Superior temporal gyrus (tissue), 1 donor: Measurements from ENCODE around the gene CCNC.
"Not testable (repeated sequence)": the region's sequence is repeated elsewhere in the genome, so short reads cannot be mapped to it uniquely, and the experiment has no call there.

Experiments
- DNase-seq: peaks from one replicate; pipeline ENCODE4 v3.0.0-alpha.2; 2016; ENCODE audit errors: extremely low spot score

The CCNC gene

DNA sequence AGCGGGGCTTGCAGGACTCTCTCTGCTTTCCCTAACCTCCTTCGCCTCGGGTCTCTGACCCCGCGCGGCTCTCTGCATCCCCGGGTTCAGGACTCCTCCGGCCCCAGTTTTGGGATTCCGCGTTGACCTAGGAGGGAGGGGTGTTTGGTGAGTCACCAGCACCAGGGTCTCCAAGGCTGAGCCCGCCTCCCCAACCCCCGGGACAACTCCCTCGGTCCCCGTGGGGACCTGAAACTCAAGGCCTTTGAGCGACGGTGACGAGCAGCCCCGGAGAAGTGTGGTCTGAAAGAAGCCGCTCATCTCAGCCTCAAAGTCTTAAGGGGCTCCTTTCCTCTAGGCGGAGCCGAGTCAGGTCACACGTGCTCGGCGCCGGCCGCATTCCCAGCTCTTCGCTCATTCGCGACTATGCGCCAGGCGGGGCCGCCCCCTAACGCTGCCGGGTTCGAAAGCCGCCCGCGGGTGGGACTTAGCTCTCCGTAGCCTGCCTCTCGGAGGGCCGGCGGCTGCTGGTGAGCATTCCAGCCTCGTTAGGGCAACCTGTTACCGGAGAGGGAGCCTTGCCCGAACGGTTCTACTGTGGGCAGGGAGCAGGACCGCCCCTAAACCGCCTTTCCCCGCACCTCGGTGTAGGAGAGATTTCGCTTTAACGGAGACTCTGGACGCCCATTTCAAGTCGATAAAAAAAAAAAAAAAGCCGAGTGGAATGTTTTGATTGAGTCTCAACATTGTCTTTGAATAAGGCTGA lies 35.1 kb upstream of the CCNC start:
- DNase-seq: no peak

DNA sequence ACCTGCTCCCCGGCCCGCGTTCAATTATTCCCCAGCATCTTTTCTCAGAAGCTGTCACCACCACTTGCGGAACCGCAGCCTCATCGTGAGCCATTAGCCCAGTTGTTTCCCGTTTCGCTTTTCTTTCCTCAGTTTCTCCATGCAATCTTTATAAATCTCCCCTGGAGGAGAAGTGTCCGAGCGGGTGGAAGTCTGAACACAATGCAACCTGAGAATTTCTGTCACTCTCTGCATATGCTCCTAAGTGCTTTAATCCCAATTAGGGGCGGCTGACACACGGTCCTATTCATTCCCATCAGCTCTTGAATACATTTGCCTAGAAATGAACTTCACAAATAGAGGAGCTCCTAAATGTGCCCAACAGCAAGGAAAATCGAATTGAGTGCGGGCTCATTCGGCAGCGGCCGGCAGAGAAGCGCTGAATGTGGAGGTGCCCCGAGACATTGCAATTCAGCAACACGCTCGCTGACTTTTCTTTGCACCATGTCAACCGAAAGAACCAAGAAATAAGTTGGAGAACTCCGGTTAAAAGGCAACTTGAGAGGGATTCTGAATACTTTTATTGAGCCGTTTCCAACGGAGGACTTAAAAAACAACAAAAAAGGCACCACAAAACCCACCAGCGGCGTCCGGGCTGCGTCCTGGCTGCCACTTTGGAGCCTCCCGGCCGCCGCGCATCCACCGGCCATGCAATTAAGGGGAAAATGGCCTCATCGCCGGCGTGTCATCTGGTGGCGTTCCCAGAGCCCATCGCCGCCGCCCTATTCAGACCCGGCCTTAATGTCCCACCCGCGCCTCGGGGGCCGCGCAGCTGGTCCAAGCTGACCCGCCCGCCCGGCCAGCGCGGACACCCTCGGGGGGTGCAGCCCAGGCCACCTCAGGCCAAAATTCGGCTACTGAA lies 34.3 kb upstream of the CCNC start:
- DNase-seq: no peak

DNA sequence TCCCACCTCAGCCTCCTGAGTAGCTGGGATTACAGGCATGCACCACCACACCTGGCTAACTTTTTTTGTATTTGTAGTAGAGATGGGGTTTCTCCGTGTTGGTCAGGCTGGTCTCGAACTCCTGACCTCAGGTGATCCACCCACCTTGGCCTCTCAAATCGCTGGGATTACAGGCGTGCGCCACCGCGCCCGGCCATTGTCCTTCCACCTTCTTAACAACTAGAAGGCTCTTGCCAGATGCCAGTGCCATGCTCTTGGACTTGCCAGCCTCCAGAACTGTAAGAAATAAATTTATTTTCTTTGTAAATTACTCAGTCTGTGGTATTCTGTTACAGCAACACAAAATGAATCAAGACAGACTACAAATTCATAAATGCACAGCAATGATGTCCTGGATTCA lies 26.2 kb upstream of the CCNC start:
- not testable (repeated sequence) for DNase-seq

DNA sequence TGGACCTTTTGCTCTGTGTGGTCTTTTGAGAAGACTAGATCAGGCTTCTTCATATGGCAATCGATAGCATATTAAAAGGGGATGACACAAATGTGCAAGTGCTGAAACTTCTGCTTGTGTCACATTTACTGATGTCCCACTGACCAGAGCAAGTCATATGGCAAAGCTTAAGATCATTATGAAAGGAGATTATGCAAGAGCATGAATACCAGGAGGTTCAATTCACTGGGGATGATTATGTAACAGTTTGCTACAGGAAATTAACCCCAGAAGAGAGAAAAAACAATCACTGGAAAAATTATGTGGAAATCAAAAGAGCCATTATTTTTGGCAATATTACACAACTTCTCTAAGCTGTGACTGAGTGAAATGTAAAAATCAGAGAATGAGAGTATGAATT lies 24.4 kb upstream of the CCNC start:
- no peak for DNase-seq

DNA sequence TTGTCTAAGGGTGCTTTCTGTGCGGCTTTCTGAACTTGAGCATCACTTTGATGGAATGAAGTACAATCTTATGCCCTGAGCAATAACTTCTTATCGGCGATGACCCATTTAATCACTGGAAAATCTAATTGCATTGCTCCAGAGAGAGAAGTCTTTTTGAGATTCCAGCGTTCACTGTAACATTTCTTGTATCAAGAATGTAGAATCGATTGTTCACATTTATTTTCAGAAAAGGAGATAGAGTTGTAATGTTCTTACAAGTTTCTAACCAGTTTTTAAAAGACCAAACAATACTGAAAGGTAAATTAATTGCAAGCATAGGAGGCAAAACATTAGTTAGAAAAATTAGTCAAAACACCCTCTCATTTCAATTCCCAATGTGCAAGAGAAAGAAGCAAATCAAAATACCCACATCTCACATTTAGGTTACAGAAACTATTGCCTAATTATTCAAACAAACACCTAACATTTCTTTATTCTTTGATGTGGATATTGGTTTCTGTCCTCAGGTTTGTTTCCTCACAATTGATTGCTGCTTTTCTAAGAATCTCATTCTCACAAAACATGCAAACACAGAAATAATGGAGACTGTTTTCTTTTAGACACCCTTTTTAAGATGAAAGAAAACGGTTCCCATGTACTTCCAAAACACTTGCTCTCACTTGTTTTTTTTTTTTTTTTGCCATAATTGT lies 23.4 kb upstream of the CCNC start:
- DNase-seq: no peak

DNA sequence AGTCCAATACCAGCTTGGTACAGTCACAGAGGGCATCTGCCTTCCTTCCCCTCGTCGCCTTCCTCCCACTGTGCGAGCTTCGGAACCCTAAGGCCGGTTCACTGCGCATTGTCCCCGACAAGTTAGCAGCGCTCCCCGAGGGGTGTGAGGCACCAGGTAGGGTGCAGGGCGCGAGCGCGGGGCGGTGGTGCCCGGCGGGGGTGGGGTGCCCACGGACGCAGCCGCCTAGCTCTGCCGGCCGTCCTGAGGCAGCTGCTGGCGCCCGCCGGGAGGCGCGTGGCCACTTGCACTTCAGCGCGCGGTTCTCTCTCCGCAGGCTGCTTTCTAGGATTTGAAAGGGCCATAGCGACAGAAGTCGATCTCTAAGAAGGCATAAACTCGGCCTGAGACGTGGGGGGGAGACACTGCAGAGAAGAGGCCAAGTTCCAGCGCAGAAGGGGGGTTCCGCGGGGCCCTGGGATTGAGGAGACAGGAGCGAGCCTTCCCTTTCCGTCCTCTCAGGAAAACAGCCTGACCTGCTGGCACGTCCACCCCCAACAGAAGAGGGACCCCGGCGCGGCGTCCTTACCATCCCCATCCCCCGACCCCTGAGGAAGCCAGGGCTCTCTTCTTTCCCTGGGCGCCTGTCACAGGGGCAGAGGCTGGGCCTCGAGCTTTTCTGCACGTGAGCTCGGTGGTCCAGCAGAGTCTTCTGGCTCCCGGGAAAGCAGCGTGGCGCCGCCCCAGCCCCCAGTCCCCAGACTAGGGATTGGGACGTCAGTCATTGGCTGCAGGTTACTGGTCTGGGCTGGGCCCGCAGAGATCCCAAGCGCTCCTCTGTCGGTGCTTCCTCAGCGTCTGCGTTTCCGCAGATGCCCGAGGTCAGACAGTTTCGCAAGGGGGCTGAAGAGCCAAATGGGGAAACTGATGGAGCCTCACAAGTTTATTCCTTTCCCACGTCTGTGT lies 22.5 kb upstream of the CCNC start:
- DNase-seq: no peak

DNA sequence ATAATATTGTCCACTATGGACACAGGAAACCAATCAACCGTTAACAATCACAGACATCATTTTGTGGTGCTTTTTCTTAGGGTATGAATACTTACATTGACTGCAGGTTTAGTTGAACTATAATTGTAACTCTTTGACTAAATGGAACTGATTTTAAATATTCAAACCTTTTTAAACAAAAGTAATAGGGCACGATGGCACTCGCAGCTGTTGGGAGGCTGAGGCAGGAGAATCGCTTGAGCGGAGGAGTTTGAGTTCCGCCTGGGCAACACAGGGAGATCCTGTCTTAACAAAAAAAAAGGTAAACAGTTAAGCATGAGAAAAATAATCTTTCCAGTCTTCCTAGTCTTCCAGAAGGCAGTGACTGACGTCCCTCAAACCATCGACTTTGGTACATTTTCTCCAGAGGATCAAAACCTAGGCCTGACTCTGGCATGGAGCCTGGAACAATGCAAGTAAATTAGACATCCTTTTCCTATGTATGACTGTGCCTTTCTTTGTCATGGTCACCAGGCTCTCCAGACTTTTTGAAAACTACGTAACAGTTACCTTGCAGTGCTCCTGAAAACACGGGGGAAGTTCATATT lies 21.5 kb upstream of the CCNC start:
- no peak for DNase-seq

DNA sequence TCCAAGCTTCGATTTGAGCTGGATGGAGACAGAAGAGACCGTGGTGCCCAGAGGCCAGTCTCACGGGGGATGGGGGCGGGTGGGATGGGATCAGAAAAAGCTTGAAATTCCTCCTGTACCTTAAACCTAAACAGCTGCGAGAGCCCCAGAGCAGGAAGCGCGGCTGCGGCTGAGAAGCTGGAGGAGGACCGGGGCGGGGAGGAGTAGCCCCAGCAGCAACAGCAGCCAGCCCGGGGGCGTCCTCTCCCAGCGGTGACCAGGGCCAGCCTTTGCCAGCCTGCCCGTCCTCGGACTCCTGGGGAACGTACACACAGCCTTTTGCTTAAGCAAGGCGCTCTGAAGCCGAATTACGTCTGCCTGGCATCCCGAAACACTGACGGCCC lies 20.8 kb upstream of the CCNC start:
- no peak for DNase-seq

DNA sequence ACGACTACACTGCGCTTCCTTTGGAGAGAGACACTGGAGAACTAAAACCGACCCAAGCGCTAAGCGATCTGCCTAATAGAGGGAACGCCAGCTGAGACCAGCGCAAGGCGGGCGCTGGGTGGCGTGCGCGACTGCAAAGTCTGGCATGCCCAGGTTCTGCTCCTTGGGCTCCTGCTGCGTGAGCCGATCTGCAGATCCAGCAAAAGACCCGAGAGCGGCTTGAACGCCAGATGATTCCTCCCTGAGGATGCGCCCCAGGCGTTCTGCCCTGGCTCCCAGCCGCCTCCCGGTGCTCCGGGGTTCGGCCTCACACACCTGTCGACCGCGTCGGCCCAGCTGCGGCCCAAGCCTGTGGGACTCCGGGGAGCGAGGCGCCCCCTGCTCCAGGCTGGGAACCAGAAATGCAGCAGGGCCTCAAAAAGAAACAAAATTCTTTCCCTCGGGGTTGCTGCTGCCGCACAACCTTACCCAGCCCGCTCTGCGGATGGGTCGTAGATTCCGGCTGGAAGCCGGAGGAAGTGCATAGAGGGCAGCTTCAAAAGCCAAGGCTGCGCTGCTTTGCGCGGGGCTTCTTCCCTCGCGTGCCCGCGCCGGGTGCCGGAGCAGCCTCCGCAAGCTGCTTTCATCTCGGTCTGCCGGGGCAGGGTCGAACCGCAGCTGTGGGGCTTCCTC lies 20.3 kb upstream of the CCNC start:
- DNase-seq: no peak

DNA sequence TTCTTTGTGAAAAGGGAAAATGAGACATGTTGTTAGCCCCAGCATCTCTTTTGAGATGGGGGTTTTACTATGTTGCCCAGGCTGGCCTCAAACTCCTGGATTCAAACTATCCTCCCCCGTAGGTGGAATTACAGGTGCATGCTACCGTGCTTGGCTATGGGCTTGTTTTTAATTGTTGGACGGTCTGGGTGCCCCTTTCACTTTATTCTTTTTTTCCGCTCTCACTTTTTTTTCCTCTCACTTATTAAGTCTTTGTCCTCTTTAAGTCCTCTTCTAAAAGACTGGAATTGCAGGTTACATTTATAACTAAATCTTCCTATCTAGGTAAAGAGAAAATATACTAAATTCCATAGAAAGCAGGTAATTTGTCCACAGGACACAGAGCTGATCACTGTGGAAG lies 19.3 kb upstream of the CCNC start:
- no peak for DNase-seq

DNA sequence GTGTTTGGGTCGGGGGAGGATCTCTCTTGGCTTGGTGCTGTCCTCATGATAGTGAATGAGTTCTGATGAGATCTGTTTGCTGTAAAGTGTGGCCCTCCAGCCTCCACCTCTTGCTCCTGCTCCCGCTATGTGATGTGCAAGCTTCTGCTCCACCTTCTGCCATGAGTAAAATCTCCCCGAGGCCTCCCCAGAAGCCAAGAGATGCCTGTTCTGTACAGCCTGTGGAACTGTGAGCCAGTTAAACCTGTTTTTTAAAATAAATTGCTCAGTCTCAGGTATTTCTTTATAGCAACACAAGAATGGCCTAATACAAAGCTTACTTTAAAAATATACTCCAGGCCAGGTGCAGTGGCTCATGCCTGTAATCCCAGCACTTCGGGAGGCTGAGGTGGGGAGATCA lies 11.3 kb upstream of the CCNC start:
- no peak for DNase-seq

DNA sequence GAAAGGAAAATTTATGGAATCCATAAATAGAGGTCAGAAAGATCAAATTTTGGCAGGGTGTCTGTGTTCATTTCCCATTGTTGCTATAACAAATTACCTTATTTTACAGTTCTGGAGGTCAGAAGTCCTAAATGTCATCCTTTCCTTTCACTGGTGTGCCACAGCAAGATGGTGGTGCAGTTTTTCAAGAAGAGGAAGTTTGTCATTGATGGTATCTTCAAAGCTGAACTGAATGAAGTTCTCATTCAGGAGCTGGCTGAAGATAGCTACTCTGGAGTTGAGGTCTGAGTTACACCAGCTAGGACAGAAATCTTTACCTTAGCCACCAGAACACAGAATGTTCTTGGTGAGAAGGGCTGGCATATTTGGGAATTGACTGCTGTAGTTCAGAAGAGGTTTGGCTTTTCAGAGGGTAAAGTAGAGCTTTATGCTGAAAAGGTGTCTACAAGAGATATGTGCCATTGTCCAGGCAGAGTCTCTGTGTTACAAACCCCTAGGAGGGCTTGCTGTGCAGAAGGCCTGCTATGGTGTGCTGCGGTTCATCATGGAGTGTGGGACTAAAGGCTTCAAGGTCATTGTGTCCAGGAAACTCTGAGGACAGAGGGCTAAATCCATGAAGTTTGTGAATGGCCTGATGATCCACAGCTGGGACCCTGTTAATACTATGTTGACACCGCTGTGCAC lies 7.2 kb upstream of the CCNC start:
- DNase-seq: no peak

DNA sequence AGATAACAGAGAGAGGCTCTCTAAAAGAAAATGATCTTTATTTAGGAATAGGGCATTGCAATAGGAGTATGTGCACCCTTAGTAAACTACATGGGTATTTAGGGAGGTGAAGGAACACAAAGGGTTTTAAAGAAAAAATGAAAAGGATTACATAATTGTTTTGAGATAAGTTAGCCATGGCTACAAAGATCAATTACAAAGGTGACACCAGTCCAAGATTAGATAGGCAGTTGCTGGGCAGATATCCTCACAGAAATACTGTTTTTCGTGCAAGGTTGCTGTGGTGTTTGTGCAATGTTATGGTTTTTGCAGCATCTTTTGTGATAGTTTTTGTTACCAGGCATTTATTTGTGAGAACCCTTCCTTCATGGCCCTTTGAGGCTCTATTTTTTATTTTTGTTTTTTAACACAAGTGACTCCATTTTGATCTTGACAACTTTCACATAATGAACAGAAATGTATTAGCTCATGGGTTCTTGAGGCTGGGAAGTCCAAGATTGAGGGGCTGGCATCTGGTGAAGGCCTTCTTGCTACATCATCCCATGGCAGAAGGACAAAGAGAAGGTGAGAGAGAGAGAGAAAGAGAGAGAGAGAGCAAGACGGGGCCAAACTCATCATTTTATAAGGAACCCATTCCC lies 5.6 kb upstream of the CCNC start:
- no peak for DNase-seq

DNA sequence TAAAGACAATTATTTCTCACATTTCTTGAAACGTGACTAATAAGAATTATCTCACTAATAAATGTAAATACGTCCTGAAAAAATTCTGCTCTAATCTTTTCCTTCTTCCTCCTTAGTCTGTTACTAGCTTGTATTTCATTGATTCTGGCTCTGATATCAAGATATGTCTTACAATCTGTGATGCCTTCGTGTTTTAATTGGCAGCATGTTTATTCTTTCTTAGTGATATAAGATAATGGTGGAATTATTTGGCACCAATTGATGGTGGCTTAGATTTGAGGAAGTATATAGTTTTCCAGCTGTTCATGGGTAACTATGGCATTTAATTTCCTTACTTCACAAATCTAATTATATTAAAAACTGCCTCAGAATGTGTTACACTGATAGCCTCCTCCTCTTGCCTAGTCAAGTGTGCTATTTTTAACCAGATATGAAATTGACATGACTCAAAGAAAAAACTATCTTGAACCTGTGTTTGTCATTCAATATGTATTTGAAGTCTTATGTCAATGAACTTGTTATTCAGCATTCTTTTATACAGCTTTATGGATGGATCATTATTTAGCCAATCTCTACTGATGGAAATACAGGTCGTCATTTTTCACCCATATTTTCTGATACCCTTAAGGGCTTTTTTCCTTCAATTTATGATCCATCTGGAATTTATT lies 5.3 kb downstream of the CCNC start:
- no peak for DNase-seq

DNA sequence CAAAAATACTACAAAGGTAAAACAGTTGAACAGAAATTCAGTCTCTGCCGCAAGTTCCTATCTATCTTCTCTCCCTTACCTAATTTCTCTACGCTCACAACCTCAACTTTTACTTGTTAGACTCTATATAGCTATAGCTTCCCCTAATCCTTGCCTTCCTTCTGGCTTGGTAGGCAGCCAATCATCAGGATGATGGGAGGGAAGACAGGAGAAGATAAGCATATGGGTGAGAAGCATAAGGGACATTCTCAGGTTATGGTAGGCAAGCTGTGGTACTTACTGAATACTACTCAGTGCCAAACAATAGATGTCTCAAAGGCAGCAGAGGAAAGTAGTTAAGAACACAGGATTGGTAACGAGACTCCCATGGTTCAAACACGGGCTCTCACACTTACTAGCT lies 7.8 kb downstream of the CCNC start:
- DNase-seq: no peak

DNA sequence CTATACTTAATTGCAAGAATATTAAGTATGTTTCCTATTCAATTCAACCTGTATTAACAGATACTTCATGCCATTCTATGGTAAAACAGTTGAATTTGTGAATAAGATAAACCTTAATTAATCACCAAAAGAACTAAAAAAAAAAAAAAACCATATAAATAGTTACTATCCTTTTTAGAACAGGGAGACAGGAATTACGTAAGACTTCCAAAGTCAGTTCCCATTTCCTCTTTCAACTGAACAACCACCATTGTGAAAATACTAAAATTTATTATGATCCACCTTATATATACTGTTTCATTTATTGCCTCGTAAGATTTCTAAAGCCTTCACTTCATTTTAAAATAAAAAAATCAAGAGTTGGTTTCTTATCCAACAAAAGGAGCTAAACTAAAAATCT lies 9.4 kb downstream of the CCNC start:
- DNase-seq: no peak

DNA sequence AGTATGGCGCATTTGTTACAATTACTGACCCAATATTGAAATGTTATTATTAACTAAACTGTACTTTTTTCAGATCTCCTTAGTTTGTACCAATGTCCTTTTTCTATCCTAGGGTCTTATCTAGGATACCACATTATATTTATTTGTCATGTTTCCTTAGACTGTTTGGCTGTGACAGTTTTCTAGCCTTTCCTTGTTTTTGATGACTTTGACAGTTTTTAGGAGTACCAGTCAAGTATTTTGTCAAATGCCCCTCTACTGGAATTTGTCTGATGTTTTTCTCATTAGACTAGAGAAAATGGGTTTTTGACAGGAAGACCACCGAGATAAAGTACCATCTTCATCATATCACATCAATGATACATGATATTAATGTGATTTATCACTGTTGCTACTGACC lies 14.6 kb downstream of the CCNC start:
- no peak for DNase-seq

DNA sequence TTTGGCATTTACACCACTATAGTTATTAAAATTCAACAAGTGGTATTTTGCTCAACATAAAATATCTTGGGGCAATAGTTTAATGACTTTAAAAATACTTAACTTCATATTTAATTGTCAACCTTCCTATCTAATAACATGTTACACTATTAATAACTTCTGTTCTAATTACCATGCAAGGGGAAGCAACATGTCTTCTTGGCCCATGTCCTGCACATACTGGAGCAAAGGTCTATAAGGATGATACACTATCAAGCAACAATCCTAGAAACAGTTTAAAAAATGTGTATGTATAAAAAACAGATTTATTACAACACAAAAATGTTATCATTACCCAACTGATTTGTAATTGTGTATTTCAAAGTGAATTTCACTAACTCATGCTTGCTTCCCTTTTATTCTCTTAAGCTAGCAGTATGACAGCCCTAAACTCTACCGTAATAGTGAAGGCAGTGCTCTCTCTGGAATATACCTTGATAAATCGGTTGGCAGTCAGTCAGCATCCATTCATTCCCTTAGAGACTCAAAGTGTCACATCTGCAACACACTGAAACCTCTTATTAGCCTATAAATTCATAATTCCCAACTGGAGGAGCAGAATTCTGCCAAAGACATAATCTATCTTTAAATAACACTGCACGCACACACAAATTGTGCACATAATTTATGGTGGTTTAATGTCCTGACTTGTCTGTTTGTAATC lies 18.3 kb downstream of the CCNC start:
- no peak for DNase-seq
